ENCODE results near the gene DDX19B. TPM values are rescaled to one million over a fixed set of nuclear protein-coding genes. Genes with fewer than 3 reads are reported as not detected.

The DDX19B gene
- total RNA-seq, 2 experiments from 2014 or later = 36.2 to 38.1 TPM

DNA sequence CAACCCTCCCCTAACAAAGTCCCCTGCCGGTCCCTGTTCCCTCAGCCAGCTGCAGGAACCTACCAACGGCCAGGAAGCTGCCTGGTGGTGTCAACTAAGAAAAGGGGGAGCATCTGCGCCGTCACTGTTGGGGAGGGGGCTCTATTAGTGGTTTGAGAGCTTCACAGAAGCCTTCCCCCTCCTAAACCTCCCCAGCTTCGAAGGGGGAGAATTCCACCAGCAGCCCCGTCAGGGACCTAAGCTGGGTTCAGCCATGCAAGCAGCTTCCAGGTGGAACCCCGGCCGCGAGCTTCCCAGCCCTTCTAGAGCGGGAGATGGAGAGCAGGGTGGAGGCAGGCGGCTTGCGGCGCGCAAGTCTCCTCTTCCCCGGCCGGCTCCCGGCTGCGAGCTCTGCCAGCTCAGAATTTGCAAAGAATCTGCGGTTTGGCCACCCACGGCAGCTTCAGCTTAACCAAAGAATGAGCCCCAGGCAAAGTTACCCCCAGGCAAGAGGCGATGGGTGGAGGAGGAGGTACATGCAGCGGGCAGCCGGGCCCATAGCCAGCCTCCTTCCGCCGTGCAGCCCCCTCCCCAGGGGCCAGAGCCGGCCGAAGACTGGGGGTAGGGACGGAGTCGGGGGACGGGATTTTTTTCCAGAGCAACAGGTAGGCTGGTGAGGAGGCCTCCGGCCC lies 81.4 kb downstream of the DDX19B start:
- ChIA-PET POLR2A (interaction anchor here (0.7 to 2.9 kb wide), 10 partner anchors 33 to 194 kb away, joined by 3 to 14 read pairs (median 4); partner anchors contain the start of genes AARS1, DDX19B, FCSK and ST3GAL2), CTCF (interaction anchor here (0.8 to 1.8 kb wide), 3 partner anchors 11 to 38 kb away, joined by 3 to 4 read pairs (median 4); partner anchors contain the start of gene DDX19A)

DNA sequence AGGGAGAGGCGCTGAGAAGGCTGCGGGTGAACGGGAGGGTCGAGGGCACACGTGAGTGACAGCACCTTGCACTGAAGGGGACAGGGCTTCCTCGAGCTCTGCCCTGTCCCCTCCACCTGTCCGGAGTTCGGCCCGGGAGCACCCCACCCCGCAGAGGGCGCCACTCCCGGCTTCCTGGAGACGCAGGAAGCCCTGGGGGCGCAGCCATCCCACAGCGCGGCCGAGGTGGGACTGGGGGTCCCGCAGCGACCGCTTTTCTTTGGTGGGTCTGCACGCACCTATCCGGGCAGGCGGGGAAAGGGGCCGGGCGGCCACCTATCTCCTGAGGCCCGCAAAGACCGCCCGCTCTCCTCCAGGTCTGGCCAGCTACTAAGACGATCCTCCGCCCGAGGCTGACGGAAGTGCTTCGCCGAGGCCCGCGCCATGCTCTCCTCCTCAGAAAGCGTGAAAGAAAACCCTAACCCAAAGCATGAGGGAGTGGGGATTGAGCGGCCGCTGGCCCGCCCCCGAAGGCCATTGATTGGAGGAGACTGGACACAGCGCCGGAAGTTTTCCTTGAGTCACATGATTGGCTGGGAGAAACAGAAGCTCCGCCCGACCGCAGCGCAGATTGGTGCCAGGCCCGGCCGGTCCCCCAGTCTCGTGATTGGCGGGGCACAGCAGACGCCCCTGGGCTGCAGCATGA lies 82.1 kb downstream of the DDX19B start:
- ChIA-PET POLR2A (interaction anchor here (0.6 to 2.9 kb wide), 14 partner anchors 34 to 281 kb away, joined by 3 to 14 read pairs (median 4); partner anchors contain the start of genes AARS1, COG4, DDX19A and DDX19B), CTCF (interaction anchor here (1.0 to 1.8 kb wide), 3 partner anchors 11 to 82 kb away, joined by 3 to 4 read pairs (median 4); partner anchors contain the start of gene DDX19A)

GRCh38 chr16:70381604-70382342 lies 82.8 kb downstream of the DDX19B start:
- POLR2A ChIA-PET = interaction anchor here (0.6 to 2.9 kb wide), 11 partner anchors 35 to 280 kb away, joined by 3 to 14 read pairs (median 4); partner anchors contain the start of genes AARS1, COG4, DDX19A and FCSK

GRCh38 chr16:70383421-70383960 lies 84.5 kb downstream of the DDX19B start:
- ChIA-PET CTCF (no interaction called here), POLR2A (interaction anchor here (0.6 to 0.7 kb wide), 3 partner anchors 13 to 97 kb away, joined by 3 to 8 read pairs (median 3); no protein-coding TSS in a partner anchor)

More at GRCh38 chr16:70381604-70382342, 82.8 kb downstream of the DDX19B start:
- CTCF ChIA-PET = interaction anchor here (1.0 to 1.8 kb wide), 3 partner anchors 10 to 81 kb away, joined by 3 to 4 read pairs (median 4); partner anchors contain the start of gene DDX19A

Other genes with a start within 250 kb of the DDX19B start
- 10 to 100 TPM; 21.8 to 23.3 TPM for gene PDPR, start 184.9 kb upstream of the DDX19B start, total RNA-seq
- gene CLEC18C, start 125.4 kb upstream of the DDX19B start, total RNA-seq = under 1 TPM in 1 of 2 experiments, not detected in 1; 0.23 TPM
- gene EXOSC6, start 47.2 kb upstream of the DDX19B start, total RNA-seq = 10 to 100 TPM; 38.7 to 39.4 TPM
- 100 to 1,000 TPM; 162 to 164 TPM for gene AARS1, start 9.7 kb upstream of the DDX19B start, total RNA-seq
- 10 to 100 TPM; 67.3 to 67.5 TPM for gene DDX19A, start 47.7 kb downstream of the DDX19B start, total RNA-seq
- gene ST3GAL2, start 139.9 kb downstream of the DDX19B start, total RNA-seq = 10 to 100 TPM; 25.8 to 26.1 TPM
- gene FCSK, start 155.4 kb downstream of the DDX19B start, total RNA-seq = 10 to 100 TPM; 14.5 TPM
- gene COG4, start 224.4 kb downstream of the DDX19B start, total RNA-seq = 10 to 100 TPM; 39.4 to 44.2 TPM
- gene SF3B3, start 224.6 kb downstream of the DDX19B start, total RNA-seq = 100 to 1,000 TPM; 611 to 626 TPM